Measurements from ENCODE around the gene TBC1D2B. TPM values are rescaled to one million over a fixed set of nuclear protein-coding genes. Genes with fewer than 3 reads are reported as not detected.

TBC1D2B gene
- total and polyA plus RNA-seq, 10 donors: 9.4 to 131 (median 97.4) TPM

DNA sequence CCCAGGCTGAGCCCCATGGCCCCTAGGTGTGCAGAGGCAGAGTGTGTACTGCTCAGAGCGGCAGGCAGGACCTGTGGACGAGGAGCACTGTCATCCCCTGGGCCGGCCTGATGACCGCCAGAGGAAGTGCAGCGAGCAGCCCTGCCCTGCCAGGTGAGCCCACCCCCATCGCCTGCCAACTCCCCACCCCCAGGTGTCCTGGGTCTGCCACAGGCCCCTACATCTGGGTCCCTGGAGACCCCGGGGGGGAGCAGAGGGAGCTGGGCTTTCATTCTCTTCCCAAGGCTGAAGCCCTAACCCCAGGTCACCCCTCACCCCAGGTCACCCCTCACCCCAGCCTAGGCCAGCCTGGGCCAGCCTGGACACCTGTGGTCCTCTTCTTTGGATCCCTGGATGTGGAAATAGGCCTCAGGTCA, 93.1 kb downstream of the TBC1D2B start:
- WGBS, 5 donors: 80 to 88% (median 85%) methylated on average over 1 to 6 of the region's 7 CpGs; no CpG with 5 or more reads in 1 of the 5 donors
- Histone ChIP-seq H3K36me3 (no peaks in the 10 kb centered on the region), H3K4me3 (no peak overlapping the region), H3K27ac (no peak overlapping the region), H3K27me3 (replicated peaks in 1 of 7) (no peaks in the 10 kb centered on the region), H3K9me3 (no peaks in the 10 kb centered on the region), H3K4me1 (peaks cover 0 to 21% (median 10%) of the 10 kb centered on the region in 6 donors)
- intact Hi-C loops (cut with DNase I; ENCODE audit: low total_unique reads): no loop called here
- TF ChIP-seq POLR2AphosphoS5 (IDR thresholded peaks at IDR 0.05) (no peak), POLR2A (IDR thresholded peaks at IDR 0.05) (no peak)
- TF ChIP-seq, protein P1, sequence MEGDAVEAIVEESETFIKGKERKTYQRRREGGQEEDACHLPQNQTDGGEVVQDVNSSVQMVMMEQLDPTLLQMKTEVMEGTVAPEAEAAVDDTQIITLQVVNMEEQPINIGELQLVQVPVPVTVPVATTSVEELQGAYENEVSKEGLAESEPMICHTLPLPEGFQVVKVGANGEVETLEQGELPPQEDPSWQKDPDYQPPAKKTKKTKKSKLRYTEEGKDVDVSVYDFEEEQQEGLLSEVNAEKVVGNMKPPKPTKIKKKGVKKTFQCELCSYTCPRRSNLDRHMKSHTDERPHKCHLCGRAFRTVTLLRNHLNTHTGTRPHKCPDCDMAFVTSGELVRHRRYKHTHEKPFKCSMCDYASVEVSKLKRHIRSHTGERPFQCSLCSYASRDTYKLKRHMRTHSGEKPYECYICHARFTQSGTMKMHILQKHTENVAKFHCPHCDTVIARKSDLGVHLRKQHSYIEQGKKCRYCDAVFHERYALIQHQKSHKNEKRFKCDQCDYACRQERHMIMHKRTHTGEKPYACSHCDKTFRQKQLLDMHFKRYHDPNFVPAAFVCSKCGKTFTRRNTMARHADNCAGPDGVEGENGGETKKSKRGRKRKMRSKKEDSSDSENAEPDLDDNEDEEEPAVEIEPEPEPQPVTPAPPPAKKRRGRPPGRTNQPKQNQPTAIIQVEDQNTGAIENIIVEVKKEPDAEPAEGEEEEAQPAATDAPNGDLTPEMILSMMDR (IDR thresholded peaks at IDR 0.05 in 8 of 11, conservative IDR thresholded peaks at IDR 0.05 in 3 of 11): no peak
- DNase-seq: no peak

DNA sequence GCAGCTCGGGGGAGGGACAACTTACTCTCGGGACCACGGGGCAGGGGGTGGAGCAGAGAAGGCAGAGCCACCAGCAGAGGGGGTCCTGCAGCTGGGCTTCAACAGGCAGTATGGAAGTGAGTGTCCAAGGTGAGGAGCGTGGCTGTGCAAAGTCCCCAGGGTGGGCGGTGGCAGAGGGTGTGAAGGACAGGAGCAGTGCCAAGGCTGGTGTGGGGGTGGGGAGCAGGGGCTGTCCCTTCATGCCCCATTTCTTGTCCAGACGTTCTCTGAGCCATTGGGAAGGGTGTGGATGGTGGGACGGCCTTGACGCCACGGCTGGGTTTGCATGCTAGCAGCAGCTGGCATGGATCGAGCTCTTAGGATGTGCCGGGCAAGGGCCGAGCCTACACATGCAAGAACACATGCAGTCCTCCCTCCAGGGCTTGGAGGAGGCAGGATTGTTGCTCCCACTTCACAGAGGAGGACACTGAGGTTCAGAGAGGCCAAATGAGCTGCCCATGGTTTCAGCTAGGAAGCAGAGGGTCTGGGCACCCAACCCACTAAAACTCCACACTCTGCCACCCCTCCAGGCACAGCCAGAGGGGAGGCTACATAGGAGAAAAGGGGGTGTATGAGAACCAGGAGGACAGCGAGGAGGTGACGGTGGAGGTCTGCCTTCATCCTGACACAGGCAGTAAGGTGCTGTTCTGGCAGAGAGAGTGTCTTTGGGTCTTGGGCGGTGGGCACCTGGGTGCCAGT, 93.6 kb downstream of the TBC1D2B start:
- peak; percentile 73 for DNase-seq
- Histone ChIP-seq H3K4me3 (no peak overlapping the region), H3K9me3 (no peaks in the 10 kb centered on the region), H3K36me3 (no peaks in the 10 kb centered on the region), H3K4me1 (peaks cover 0 to 20% (median 10%) of the 10 kb centered on the region in 6 donors), H3K27me3 (replicated peaks in 1 of 7) (no peaks in the 10 kb centered on the region), H3K27ac (no peak overlapping the region)
- 45 to 67% (median 51%) methylated on average over 13 to 15 of the region's 15 CpGs for WGBS, 5 donors
- intact Hi-C loops (cut with DNase I; ENCODE audit: low total_unique reads): no loop called here
- TF ChIP-seq POLR2A (IDR thresholded peaks at IDR 0.05) (no peak), POLR2AphosphoS5 (IDR thresholded peaks at IDR 0.05) (peak; percentile 31 to 68 (median 58))
- TF ChIP-seq, protein P1 (IDR thresholded peaks at IDR 0.05 in 8 of 11, conservative IDR thresholded peaks at IDR 0.05 in 3 of 11): peak in 3 of 11 experiments; percentile 12 to 20 (median 20)

DNA sequence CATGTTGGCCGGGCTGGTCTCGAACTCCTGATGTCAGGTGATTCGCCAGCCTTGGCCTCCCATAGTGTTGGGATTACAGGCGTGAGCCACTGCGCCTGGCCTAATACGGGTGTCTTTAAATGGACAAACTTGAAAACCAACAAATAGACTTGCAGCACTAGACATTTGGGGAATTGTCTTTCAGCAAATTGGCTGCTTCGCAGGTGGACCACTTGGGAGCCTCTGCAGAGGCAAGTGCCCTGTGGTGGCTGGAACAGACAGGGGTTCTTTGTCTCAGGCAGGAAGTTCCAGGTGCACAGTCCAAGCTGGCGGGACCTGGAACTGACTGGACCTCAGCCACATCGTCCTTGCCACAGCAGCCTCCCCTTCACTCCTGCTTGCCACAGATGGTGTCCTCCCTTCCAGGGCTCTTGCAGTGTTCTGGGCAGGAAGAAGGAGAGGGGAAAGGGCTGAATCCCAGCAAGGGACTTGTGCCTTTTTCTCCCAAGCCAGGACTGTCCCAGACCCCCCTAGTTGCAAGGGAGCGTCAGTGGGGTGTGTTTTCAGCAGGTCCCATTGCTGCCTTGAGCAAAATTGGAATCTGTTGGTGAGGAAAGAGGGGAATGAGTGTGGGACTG, 94.3 kb downstream of the TBC1D2B start:
- H3K9me3 ChIP-seq: no peaks in the 10 kb centered on the region
- H3K27ac ChIP-seq: no peak overlapping the region
- intact Hi-C loops (cut with DNase I; ENCODE audit: low total_unique reads): no loop called here
- WGBS, 5 donors: 77 to 88% (median 79%) methylated on average over 8 to 10 of the region's 10 CpGs
- H3K36me3 ChIP-seq: no peaks in the 10 kb centered on the region
- H3K4me3 ChIP-seq: no peak overlapping the region
- DNase-seq: no peak
- H3K27me3 ChIP-seq (replicated peaks in 1 of 7): no peaks in the 10 kb centered on the region
- peaks cover 0 to 13% (median 7%) of the 10 kb centered on the region in 6 donors for H3K4me1 ChIP-seq
- TF ChIP-seq POLR2A (IDR thresholded peaks at IDR 0.05): no peak
- TF ChIP-seq, protein P1 (IDR thresholded peaks at IDR 0.05 in 8 of 11, conservative IDR thresholded peaks at IDR 0.05 in 3 of 11): no peak
- no peak for TF ChIP-seq POLR2AphosphoS5 (IDR thresholded peaks at IDR 0.05)

DNA sequence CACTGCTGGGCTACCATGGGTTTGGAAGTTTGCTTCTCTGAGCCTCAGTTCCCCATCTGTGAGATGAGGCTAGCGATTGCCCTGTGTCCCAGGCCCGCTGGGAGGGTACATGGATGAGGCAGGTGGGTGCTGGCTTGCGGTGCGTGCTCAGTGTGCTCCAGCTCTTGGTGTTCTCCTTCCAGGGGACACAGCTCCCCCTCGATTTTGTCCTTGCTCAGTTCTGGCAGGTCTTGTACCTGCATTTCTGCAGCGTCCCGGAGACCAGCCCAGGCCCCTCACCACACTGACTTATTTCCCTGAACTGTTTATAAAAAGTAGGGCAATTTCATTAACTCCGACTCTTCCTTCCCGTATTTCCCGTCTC, 95.4 kb downstream of the TBC1D2B start:
- Histone ChIP-seq H3K36me3 (no peaks in the 10 kb centered on the region), H3K4me3 (no peak overlapping the region), H3K27ac (no peak overlapping the region), H3K4me1 (peaks cover 0 to 12% (median 7%) of the 10 kb centered on the region in 6 donors), H3K27me3 (replicated peaks in 1 of 7) (no peaks in the 10 kb centered on the region), H3K9me3 (no peaks in the 10 kb centered on the region)
- 85 to 91% (median 89%) methylated on average over 10 of the region's 10 CpGs for WGBS, 5 donors
- DNase-seq: no peak
- TF ChIP-seq, protein P1 (IDR thresholded peaks at IDR 0.05 in 8 of 11, conservative IDR thresholded peaks at IDR 0.05 in 3 of 11): no peak
- TF ChIP-seq POLR2A (IDR thresholded peaks at IDR 0.05) (no peak), POLR2AphosphoS5 (IDR thresholded peaks at IDR 0.05) (no peak)
- intact Hi-C loops (cut with DNase I; ENCODE audit: low total_unique reads): no loop called here

All from spleen (tissue), 11 donors.